Measurements from ENCODE around the gene SARDH.

The SARDH gene

DNA sequence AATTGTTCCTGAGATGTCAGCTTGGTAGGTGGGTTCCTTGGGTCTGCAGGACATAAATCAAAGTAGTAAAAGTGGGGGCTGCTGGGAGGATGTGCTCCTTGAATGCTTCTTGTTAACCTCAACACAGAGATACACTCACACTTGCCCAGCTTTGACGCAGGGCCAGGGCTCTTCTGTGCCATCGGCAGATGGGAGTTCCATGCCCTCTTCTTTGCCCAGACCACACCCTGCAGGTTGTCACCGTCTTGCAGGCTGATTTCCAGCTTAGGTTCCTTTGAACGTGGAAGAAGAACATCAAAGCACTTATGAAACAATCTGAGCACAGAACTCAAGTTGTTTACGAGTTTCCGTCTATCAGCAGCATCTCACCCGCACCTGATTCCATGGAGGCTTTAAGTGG, 91.0 kb downstream of the SARDH start:
- DNase-seq (ENCODE audit: low spot score), result no peak

DNA sequence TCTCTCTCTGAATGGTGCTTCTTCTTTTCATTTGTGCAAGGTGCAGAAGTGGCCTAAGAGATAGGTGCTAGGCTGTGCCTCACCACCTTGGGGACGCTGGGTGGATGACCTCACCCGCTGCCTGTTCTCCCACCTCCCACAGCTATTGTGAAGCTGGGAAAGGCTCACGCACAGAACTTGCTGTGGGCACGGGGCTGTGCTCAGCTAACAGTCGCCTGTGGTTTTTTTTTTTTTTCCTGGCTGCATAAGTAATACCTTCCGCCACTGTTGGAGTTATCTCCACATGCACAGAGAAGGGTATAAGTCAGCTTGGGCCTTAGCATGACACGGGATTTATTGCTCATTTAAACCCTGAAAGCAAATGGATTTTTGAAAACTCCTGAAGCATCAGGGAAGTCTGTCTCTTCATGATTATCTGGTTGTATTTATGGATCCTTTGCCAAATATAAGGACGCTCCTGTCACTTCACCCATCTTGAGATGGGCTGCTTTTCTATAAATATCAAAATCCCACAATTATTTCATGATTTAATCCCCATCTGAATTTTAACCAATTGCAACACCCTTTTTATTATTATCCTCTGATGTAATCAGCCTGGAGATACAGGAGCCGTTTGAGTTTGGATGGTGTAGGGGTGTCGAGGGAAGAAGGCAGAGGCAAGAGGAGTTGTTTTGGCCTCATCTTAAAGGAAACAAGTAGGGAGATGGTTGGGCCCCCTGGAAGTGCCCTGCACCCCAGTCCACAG, 93.0 kb downstream of the SARDH start:
- DNase-seq (ENCODE audit: low spot score), result no peak

DNA sequence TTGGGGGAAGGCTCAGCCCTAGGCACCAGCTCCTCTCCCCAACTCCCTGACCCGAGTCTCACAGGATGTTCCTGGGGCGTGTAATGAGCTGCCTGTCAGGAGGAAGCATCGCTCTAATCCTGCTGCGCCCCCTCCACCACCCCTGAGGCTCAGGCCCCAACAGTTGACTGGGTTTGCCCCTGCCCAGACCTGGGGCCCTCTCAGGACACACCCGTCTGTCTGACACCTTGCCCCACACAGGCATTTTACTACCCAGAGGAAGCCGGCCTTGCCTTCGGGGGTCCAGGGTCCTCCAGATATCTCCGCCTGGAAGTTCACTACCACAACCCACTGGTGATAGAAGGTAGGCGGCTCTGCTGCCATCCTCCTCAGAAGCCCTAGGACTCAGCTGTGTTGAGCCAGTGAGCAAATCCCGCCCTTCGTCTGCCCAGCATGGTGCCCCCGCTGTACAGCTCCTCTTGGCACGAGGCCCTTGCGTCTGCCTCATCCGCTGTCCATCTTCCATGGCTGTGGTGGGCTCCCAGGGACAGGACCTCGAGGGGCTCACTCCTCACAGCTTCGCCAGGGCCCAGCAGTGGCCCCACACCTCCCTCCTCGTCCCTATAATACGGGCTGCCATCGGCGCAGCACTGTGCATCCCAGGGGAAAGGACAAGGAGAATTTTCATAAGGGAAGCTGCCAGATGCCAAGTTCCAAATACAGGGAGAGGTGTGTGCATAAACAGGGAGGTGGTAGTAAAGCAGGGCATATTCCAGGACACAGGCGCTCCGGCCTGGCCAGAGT, 94.0 kb downstream of the SARDH start:
- no peak for DNase-seq (ENCODE audit: low spot score)

DNA sequence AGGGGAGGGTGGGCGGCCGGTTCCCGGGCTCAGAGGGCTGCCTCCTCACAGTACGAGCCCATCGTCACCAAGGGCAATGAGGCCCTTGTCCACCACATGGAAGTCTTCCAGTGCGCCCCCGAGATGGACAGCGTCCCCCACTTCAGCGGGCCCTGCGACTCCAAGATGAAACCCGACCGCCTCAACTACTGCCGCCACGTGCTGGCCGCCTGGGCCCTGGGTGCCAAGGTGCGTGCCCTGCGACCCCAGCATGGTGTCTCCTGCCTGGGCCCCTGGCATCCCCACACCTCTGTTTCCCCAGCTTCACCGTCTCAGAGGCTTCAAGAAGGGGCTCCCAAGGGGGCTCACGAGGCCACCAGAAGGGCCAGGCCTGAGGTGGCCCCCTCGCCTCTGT, 94.8 kb downstream of the SARDH start:
- DNase-seq (ENCODE audit: low spot score), result no peak

DNA sequence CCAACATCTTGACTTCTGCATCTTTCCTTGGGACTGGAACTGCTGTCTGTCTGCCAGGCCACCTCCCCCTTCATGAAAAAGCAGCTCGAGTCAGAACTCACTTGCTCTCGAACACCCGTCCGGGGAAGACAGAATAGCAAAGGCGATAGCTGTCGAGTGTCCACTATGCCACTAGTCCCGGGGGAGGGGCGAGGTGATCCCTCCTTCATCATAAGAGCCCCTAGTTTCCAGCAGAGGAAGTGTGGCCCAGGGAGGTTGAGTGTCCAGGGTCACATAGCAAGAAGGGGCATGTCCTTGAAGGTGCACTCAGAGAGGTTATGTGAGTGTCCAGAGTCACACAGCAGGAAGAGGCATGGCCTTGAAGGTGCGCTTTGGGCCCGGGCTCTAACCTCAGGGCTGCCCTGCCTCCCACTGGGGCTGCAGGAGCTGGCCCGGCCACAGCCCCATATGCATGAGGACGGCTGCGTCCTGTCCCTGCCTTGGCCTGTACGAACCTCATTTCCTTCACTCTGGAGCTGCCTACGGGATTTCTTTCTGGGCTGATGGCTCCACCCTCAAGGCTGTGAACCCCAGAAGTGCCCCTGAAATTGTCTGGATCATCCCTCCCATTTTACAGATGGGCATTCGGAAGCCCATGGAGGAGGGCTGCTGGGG, 95.3 kb downstream of the SARDH start:
- DNase-seq (ENCODE audit: low spot score), result no peak

DNA sequence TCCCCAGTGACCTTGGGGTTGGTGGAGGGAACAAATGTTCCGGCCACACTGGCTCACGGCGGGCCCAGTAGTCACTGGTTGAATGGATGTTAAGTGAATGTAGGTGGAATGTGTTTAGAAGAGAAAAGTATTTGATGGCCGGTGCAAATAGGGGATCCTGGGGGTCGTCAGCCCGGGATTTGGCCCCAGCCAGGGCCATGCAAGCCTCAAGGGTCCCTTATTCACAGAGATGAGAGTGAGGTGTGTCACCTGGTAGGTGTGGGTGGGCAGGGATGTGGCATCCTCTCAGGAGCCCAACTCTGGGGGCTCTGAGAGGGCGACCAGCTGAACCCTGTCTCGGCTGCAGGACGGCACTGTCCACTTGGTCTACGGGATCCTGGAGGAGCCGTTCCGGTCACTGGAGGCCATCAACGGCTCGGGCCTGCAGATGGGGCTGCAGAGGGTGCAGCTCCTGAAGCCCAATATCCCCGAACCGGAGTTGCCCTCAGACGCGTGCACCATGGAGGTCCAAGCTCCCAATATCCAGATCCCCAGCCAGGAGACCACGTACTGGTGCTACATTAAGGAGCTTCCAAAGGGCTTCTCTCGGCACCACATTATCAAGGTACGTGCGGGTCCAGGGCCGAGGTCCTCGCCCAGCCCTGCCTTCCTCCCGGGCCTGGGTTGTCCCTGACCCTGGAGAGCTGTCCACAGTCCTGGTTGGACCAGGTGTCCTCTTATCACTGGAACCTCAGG, 96.1 kb downstream of the SARDH start:
- no peak for DNase-seq (ENCODE audit: low spot score)

DNA sequence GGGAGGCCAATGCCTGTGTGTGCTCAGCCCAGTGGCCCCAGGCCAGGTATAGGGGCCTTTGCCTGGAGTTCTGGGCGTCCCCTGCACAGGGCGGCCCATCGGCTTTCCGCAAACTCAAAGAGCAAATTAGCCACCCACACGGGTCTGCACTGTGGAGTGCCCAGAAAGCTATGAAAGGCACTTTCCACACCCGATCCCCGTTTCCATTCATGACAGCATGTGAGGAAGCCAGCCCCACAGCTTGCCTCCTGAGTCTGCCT, 96.8 kb downstream of the SARDH start:
- no peak for DNase-seq (ENCODE audit: low spot score)

DNA sequence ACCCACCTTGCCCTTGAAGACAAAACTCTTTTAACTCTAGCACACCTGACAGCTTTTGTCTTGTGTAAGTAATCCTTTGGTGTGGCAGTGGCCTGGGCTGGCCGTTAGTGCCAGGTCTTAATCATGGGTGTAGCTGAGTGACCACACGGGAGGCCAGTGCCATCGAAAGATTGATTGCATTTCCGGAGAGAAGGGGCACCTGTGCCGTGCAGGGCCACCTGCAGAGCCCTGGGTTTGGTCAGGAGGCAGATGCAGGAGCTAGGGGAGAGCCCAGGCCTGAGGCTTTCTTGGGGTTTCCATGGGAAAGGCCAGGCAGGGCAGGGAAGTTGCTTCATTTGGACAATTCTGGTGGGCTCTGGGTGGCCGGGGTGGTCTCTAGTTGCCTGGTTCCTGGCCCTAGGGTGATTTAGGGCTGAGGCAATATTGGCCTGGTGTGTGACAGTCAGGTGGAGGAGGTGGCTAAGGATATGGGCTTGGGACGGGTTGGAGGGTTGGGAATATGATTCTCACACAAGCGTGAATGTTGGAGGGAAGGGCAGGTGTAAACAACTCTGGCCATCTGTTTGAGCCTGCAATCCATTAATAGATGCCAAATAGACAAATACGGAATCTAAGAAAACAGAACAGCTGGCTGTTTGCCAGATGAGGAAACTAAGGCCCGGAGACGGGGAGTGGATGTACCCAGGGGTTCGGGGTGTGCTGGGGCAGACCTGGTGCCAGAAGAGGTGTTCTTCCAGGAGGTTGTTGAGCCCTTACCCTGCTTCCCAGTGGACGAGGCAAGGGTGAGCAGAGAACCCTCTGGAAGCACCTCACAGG, 97.4 kb downstream of the SARDH start:
- DNase-seq (ENCODE audit: low spot score), result no peak

DNA sequence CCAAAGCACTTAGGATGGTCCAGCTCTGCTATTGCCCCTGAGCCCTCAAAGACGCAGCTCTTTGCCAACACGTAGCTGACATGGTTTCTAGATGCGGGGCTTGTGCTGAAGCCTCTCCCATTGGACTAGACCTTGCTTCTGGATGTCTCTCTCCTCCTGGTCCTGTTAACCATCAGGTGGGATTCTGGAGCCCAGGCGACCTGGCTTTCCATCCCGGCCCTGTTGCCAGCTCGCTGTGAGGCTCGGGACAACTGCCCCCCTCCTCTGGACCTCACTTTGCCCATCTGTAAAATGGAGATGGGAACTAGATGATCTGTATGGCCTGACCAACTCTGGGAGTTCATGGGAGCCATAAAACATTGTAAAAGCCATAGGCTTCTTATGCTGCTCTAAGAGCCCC, 98.0 kb downstream of the SARDH start:
- no peak for DNase-seq (ENCODE audit: low spot score)

DNA sequence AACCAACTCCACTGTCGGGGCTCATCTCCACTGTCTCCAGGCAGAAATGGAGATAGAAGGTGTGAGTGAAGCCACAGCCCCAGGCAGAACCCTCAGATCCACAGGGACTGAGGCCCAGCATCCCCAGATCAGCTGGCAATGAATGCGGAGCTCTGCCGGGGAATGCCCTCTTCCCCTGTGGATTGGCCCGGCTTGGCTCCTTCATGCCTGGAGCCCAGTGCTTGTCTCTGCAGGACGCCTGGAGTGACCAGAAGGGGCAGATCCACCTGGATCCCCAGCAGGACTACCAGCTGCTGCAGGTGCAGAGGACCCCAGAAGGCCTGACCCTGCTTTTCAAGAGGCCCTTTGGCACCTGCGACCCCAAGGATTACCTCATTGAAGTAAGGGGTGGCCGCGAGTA, 98.5 kb downstream of the SARDH start:
- no peak for DNase-seq (ENCODE audit: low spot score)

DNA sequence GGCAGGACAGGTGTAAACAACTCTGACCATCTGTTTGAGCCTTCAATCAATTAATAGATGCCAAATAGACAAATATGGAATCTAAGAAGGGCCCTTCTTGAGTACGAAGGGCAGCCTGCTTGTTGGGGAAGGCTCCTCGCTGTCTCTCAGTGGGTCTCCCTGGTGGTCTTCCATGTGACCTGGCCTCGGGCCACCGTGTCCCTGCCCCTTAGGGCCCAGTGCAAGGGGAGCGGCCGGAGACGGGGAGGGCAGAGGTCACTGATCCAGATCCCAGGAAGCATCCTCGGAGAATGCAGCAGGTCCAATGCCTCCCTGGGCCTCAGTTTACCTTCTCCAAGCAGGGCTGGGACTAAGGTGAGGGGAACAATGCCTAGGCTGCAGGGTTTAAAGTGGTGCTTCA, 99.4 kb downstream of the SARDH start:
- DNase-seq (ENCODE audit: low spot score), result no peak

DNA sequence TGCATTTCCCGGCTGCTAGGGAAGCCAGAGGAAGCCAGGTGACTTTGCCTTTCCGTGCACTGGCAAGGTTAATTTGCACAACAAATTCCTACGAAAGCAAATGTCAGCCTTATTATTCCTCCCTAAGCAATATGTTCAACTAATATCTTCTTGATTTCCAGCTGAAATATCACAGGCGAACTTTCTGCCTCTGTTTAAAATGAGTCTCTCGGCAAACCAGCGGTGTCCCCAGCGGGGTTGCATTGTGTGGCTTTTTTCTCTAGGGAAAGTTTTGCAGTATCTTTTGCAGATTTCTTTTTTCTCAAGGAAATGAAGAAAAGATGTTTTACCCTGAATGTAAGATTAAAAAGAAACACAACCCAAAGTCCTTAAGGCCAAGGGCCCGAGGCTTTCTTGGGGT, 100.1 kb downstream of the SARDH start:
- DNase-seq (ENCODE audit: low spot score), result no peak

DNA sequence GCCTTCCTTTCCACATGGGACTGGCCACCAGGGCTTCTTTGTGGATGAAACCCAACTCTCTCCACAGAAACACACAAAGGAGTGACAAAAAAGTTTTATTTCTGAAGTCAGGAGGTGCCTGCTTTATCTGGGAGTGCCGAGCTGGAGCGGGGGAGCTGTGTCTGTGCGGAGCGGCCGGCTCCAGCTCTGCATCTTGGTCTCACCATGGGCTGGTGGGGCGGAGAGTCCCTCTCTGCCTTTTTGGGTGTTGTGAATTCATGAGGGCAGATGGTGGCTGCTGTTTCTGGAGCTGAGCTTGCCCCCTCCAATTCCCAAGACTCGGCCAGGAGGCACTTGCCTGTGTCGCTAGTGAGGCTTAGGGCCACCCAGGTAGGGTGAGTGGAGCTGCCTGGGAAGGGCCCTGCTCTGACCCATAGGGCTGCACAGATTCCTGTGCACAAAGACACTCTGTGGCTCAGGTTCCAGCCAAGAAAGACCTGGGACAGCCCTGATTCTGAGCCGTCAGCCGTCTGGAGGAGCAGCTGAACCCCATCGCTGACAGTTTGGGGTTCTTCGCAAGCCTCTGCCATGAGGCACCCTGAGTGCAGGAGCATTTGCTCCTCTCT, 100.6 kb downstream of the SARDH start:
- no peak for DNase-seq (ENCODE audit: low spot score)

DNA sequence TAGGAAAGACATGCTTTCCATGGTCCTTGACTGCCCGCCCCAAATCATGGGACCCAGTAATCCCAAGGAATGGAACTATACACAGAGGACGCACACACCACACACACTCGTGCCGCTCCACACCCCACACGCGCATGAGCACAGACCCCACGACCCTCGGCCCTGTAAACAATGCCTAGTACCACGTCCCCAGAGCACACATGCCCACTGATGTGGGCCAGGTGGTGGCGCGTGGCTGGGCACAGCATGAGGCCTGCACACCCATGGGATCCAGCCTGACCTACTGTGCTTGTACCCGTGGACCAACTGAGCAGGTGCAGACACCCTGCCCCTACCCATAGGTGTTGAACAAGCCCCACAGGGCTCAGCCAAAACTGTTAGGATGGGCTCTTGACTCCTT, 101.2 kb downstream of the SARDH start:
- no peak for DNase-seq (ENCODE audit: low spot score)

DNA sequence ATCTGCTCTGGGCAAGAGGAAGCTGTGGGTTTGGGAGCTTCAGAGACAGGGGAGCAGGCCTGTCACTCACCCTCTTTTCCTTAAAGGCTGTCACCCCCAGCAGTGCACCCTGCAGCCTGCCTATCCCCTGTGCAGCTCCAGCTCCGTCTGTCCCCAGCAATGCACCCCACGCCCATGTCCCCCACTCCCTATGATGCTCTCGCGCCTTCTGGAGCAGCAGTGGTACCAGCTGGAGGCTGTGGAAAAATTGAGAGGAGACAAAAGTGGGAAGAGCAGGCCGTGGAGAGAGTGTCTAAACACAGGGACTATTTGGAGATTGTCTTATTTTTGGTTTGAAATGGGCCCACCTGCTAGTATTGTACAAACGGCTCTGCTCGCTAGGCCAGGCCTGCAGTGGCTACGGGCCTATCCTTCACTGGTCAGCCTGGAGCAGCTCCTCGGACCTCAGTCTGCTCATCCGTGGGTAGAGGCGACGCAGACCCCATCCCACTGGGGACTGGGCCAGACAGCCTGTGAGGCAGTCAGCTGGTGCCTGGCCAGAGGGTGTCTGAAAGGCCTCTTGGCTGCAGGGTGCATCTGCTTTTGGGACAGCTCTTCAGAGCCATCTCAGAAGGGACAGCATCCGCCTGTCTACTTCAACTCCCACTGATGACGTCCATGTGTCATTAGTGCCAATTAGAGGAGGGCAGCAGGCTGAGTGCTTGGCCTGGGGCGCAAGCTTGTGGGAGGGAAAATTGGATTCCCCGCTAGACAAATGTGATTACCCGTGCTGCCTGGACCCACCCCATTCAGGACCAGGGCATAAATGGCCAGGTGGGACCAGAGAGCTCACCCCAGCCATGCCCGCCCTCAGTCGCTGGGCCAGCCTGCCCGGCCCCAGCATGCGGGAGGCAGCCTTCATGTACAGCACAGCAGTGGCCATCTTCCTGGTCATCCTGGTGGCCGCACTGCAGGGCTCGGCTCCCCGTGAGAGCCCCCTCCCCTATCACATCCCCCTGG, 102.3 kb downstream of the SARDH start, which contains the start of gene DBH:
Gene DBH, plus strand, starts transcription at position 831 of the 999 bp plus-strand sequence. Its CDS starts 9 bp downstream, at position 840.
- no peak for DNase-seq (ENCODE audit: low spot score)

DNA sequence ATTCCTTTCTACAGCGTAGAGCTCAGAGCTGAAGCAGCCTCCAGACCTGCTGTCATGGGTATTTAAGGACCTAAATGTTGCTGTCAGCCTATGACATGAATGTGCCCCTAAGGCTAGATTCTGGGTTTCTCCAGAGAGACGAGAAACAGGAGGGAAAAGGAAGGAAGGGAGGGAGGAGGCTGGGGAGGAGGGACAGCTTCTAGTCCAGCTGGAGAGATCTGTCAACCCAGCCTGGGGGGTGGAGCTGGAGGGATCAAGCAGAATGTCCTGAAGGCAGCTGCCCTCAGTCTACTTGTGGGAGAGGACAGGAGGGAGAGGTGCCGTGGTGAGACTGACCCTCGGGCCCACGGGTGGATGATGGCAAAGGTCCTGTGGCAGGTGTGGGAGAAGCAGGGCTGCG, 103.1 kb downstream of the SARDH start:
- DNase-seq (ENCODE audit: low spot score), result no peak

DNA sequence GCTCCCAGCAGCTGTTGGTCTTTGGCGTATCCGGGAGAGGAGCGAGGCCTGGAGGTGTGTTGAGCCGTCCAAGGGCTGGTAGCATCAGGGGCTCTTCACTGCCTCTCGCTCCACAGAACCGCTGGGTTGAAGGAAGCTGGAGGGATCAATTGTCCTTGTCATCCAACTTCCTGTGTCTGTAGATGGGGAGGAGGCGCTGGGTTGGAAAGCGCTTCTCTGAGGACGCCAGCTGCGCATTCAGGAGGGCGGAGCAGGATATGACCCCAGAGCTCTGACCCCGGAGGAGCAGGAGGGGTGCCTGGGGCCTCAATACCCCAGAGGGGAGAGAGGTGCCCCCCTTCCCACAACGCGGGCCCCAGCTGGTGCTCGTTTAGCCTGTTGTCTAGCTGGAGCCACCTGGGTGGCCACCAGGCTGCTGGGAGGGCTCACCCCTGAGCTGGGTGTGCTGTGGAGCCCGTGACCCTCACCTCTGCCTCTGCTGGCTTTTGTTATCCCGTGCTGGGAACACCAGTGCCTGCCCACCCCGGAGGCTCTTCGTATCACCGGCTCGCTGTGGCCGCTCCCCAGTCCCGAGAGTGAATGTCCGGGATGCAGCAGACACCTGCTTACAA, 104.0 kb downstream of the SARDH start:
- no peak for DNase-seq (ENCODE audit: low spot score)

DNA sequence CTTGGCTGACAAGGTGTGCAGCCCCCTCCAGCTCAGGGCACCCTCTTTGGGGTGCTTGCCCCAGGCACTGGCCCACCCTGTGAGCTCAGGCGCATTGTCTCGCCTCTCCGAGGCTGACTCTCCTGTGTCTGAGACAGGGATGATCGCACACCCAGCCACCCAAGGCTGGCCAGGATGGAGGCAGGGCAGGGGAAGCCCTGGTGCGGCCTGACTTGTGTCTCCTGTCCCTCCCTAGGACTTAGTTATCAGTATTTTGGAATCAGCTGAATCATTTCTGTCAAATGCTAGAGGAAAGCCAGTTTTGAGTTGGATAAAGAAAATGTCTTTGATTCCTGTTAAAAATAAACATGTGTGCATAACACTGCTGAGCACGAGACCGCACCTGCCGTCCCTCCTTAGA, 104.5 kb downstream of the SARDH start:
- no peak for DNase-seq (ENCODE audit: low spot score)

DNA sequence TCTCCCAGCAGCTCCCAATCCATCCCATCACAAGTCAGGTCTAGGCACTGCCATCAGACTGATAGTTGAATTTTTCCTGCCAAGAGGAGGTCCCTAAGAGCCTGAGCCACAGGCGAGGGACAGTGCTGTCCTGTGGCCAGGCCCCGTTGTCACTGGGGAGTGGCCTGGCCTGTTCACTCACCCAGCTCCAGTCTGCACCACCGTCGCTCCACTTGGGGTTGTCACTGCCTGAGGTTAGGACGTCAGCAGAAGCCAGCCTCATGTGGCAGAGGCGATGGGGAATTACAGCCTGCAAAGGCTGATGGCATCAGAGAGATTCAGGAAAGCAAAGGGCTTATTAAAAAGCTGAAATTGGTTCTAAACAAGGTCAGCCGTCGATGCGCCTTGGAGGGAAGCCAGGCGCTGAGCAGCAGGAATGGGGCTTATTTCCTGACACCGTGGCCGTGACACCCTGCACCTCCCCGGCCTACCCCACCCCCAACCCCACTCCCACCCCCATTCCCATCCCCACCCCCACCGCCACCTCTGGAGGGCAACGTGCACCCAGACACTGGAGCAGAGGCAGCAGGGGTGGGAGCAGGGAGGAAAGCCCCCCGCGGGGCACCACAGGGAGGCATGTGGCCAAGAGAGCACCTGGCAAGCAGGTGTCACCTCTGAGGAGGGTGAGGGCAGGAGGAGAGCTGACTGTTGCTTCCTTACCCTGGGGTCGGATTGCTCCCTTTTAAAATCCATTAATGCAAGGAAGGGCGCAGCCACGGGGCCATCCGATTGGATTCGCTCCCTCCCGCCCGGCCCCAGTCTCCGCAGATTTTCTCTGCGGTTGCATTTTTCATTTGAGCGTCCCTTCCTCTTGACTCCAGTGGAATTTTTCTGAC, 105.1 kb downstream of the SARDH start:
- DNase-seq (ENCODE audit: low spot score), result no peak
